Trophoblast cell (in vitro differentiated cells and primary cell): ENCODE data around the gene EEF1AKMT3.

Experiments used
- DNase-seq, 2 donors: peaks; one replicate each; pipeline ENCODE4 v3.0.0-alpha.2; 2016
- H2AFZ ChIP-seq: 2 replicates; pipeline ENCODE4 v1.6.1; 2013; ENCODE audit warnings: low read length, moderate library complexity, mild to moderate bottlenecking; ENCODE audit not compliant: insufficient read depth, poor library complexity
- H2AK5ac ChIP-seq: 2 replicates; pipeline ENCODE4 v1.6.1; 2013; ENCODE audit warnings: mild to moderate bottlenecking, low read length
- H2BK120ac ChIP-seq: 2 replicates; pipeline ENCODE4 v1.6.1; 2013; ENCODE audit warnings: low read length, mild to moderate bottlenecking, moderate library complexity; ENCODE audit not compliant: insufficient read depth, poor library complexity
- H2BK12ac ChIP-seq: 2 replicates; pipeline ENCODE4 v1.6.1; 2013; ENCODE audit warnings: mild to moderate bottlenecking, low read length, moderate library complexity
- H2BK5ac ChIP-seq: 2 replicates; pipeline ENCODE4 v1.6.1; 2013; ENCODE audit warnings: low read length, low read depth, moderate library complexity, mild to moderate bottlenecking; ENCODE audit not compliant: poor library complexity
- H3K14ac ChIP-seq: 2 replicates; pipeline ENCODE4 v1.6.1; 2013; ENCODE audit warnings: mild to moderate bottlenecking, low read length
- H3K18ac ChIP-seq: 2 replicates; pipeline ENCODE4 v1.6.1; 2013; ENCODE audit warnings: mild to moderate bottlenecking, low read length
- H3K23ac ChIP-seq: 2 replicates; pipeline ENCODE4 v1.6.1; 2013; ENCODE audit warnings: low read length
- H3K27ac ChIP-seq: 2 replicates; pipeline ENCODE4 v1.5.1; 2013; ENCODE audit warnings: low read depth, mild to moderate bottlenecking, inconsistent platforms, low read length, moderate library complexity
- H3K27me3 ChIP-seq: 2 replicates; pipeline ENCODE4 v1.6.1; 2013; ENCODE audit warnings: inconsistent platforms, mild to moderate bottlenecking, low read length, moderate library complexity; ENCODE audit not compliant: insufficient read depth
- H3K36me3 ChIP-seq, 2 experiments: 1 replicate in 1 of 2; 2 replicates in 1 of 2; pipeline ENCODE4 v1.6.1; 2013; ENCODE audit warnings: low read length in 2 of 2, mild to moderate bottlenecking in 2 of 2, moderate library complexity in 1 of 2; ENCODE audit not compliant: insufficient read depth in 2 of 2, control insufficient read depth in 1 of 2
- H3K4ac ChIP-seq: 2 replicates; pipeline ENCODE4 v1.6.1; 2013; ENCODE audit warnings: low read depth, mild to moderate bottlenecking, low read length, moderate library complexity
- H3K4me1 ChIP-seq, 2 experiments: 1 replicate in 1 of 2; 2 replicates in 1 of 2; pipeline ENCODE4 v1.6.1; 2013; ENCODE audit warnings: low read length in 2 of 2, mild to moderate bottlenecking in 2 of 2, moderate library complexity in 1 of 2; ENCODE audit not compliant: insufficient read depth in 2 of 2, control insufficient read depth in 1 of 2
- H3K4me2 ChIP-seq: 2 replicates; pipeline ENCODE4 v1.6.1; 2013; ENCODE audit warnings: inconsistent platforms, mild to moderate bottlenecking, low read length, moderate library complexity
- H3K4me3 ChIP-seq: 2 replicates; pipeline ENCODE4 v1.5.1; 2013; ENCODE audit warnings: mild to moderate bottlenecking, low read depth, low read length, inconsistent platforms
- H3K79me1 ChIP-seq: one replicate; pipeline ENCODE4 v1.6.1; 2013; ENCODE audit warnings: low read length
- H3K79me2 ChIP-seq: 2 replicates; pipeline ENCODE4 v1.6.1; 2013; ENCODE audit warnings: low read length, mild to moderate bottlenecking; ENCODE audit not compliant: control insufficient read depth, insufficient read depth, poor library complexity
- H3K9ac ChIP-seq: 2 replicates; pipeline ENCODE4 v1.6.1; 2013; ENCODE audit warnings: mild to moderate bottlenecking, low read length
- H3K9me3 ChIP-seq: 2 replicates; pipeline ENCODE4 v1.6.1; 2013; ENCODE audit warnings: low read depth, mild to moderate bottlenecking, control low read depth, inconsistent platforms, low read length; ENCODE audit not compliant: insufficient read depth
- H4K12ac ChIP-seq: 2 replicates; pipeline ENCODE4 v1.6.1; 2013; ENCODE audit warnings: low read depth, mild to moderate bottlenecking, low read length, moderate library complexity
- H4K8ac ChIP-seq: 2 replicates; pipeline ENCODE4 v1.6.1; 2013; ENCODE audit warnings: low read depth, mild to moderate bottlenecking, low read length, moderate library complexity
- H4K91ac ChIP-seq: one replicate; pipeline ENCODE4 v1.6.1; 2013; ENCODE audit warnings: low read depth, mild to moderate bottlenecking, low read length, moderate library complexity
- WGBS: extraction: QIAGEN DNeasy Blood & Tissue Kit; methylation state at CpG from one replicate; pipeline ENCODE4 v1.1.7; 2013; ENCODE audit warnings: missing lambda C conversion rate; ENCODE audit not compliant: insufficient read length, insufficient coverage; ENCODE audit errors: extremely low coverage; 5-methylcytosine and 5-hydroxymethylcytosine counted together

EEF1AKMT3 gene

DNA sequence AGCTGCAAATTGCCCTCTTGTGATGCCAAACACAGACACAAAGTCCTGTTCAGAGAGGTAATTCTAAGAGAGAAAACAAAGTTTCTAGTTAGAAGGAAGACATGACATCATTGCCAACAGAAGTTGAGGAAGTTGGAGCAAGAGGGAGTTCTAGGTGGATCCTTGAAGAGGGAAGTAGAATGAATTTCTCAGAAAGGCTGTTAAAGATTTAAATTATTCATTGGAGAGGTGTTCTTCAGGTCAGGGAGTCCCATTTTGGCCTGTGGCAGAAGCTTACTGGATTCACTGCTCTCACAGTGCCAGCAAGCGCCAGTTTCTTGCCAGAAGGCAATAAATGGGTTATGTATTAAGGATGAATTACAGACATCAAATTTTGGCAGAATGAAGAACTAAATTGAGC, 25.5 kb downstream of the EEF1AKMT3 start:
- H2AK5ac ChIP-seq = no peak overlapping the region
- H3K36me3 ChIP-seq = peaks cover 10 to 23% of the 10 kb centered on the region in 2 experiments
- H2BK5ac ChIP-seq = no peak overlapping the region
- H4K91ac ChIP-seq = no peak overlapping the region
- no peak overlapping the region for H3K4me2 ChIP-seq
- H4K8ac ChIP-seq = no peak overlapping the region
- H3K79me1 ChIP-seq = no peaks in the 10 kb centered on the region
- H2AFZ ChIP-seq = no peak overlapping the region
- no peak overlapping the region for H3K9ac ChIP-seq
- H3K14ac ChIP-seq = no peak overlapping the region
- no peaks in the 10 kb centered on the region for H3K27me3 ChIP-seq
- no peak overlapping the region for H3K27ac ChIP-seq
- no peak overlapping the region for H3K23ac ChIP-seq
- no peak overlapping the region for H4K12ac ChIP-seq
- H3K18ac ChIP-seq = no peak overlapping the region
- H2BK12ac ChIP-seq = no peak overlapping the region
- WGBS = no CpG with 5 or more reads among the region's 1 CpG
- H3K4me1 ChIP-seq = no peaks in the 10 kb centered on the region
- DNase-seq = no peak
- no peak overlapping the region for H3K4me3 ChIP-seq
- H3K4ac ChIP-seq = no peak overlapping the region
- H3K9me3 ChIP-seq = no peaks in the 10 kb centered on the region
- H2BK120ac ChIP-seq = no peak overlapping the region
- no peaks in the 10 kb centered on the region for H3K79me2 ChIP-seq

DNA sequence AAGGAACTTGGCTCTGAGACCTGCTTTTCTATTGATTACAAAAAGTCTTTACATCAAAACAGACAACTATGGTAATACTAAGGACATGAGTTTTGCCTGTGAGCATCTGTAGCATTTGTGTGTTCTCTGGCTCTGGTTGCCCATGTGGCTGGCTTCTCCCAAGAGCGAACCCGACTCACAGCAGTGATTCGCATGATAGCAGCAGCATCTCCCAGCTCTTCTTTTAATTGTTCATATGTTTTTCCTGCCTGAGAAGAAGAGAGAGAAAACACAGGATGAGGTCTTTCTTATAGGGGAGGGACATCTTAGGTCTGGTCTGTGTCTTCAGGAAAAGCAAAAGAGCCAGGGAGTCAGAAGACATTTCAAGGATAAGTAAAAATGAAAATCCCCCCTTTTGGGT, 28.6 kb downstream of the EEF1AKMT3 start:
- Histone ChIP-seq H3K27me3 (no peaks in the 10 kb centered on the region), H3K36me3 (peaks cover 4 to 12% of the 10 kb centered on the region in 2 experiments), H3K4me2 (no peak overlapping the region), H3K14ac (no peak overlapping the region), H4K91ac (no peak overlapping the region), H3K79me1 (no peaks in the 10 kb centered on the region), H2BK12ac (no peak overlapping the region), H3K23ac (no peak overlapping the region), H3K4me3 (no peak overlapping the region), H2AFZ (no peak overlapping the region), H3K18ac (no peak overlapping the region), H3K4me1 (no peaks in the 10 kb centered on the region), H4K12ac (no peak overlapping the region), H2BK120ac (no peak overlapping the region), H4K8ac (no peak overlapping the region), H2BK5ac (no peak overlapping the region), H3K9me3 (no peaks in the 10 kb centered on the region), H2AK5ac (no peak overlapping the region), H3K9ac (no peak overlapping the region), H3K79me2 (no peaks in the 10 kb centered on the region), H3K27ac (no peak overlapping the region), H3K4ac (no peak overlapping the region)
- no peak for DNase-seq
- WGBS = no CpG with 5 or more reads among the region's 3 CpGs

DNA sequence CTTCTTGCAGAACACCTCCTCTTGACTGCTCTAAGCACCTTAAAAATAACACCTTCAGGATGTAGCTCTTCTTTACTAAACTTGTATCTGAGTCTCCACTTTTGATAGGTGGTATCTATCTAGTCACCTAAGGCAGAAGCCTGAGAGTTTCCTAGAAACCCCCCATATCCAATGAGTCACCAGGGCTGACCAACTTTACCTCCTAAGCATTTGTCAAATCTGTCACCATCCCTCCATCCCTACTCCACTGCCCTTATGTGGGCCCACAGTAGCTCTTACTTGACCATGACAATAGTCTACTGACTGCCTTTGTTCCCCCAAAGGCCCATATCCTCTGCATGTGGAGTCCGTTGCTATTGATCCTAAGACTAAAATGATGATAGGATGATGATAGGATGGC, 30.2 kb downstream of the EEF1AKMT3 start:
- H3K18ac ChIP-seq = no peak overlapping the region

DNA sequence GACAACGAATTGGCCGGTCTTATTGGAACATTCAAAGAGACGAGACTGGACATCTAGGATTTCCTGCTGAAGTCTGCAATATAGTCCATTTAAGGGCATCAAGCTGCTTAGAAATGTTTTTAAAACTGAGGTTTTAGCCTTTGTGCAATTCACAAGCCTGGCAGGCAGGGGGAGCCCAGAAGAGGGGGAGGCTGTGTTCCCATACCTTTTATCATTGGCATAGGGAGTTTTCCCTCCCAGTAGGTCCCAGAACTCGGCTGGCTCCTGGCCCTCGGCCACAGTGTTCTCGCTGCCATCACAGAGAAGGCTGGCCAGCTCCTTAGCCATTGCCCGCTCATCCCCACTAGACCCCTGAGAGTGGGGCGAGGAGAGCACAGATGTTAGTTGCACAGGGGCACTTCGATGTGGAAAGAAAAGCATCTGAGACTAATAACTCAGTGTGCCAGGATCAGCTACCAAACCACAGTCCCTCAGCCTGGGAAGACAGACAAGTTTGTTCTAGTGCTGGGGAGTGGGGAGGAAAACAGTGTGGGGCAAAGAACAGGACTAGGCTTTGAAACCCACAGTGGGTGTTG, 31.0 kb downstream of the EEF1AKMT3 start:
- DNase-seq = peak in 1 of 2 donors; percentile 50
- no peaks in the 10 kb centered on the region for H3K27me3 ChIP-seq
- no peak overlapping the region for H2AK5ac ChIP-seq
- no peak overlapping the region for H4K12ac ChIP-seq
- H3K9ac ChIP-seq = no peak overlapping the region
- no peaks in the 10 kb centered on the region for H3K9me3 ChIP-seq
- no CpG with 5 or more reads among the region's 9 CpGs for WGBS
- H3K36me3 ChIP-seq = peaks cover 0 to 15% of the 10 kb centered on the region in 2 experiments
- H3K4me1 ChIP-seq = no peaks in the 10 kb centered on the region
- no peak overlapping the region for H3K4ac ChIP-seq
- no peak overlapping the region for H4K91ac ChIP-seq
- no peak overlapping the region for H2BK12ac ChIP-seq
- H3K79me1 ChIP-seq = no peaks in the 10 kb centered on the region
- no peak overlapping the region for H3K18ac ChIP-seq
- no peak overlapping the region for H4K8ac ChIP-seq
- no peak overlapping the region for H3K4me3 ChIP-seq
- H2AFZ ChIP-seq = no peak overlapping the region
- H2BK5ac ChIP-seq = no peak overlapping the region
- no peak overlapping the region for H3K27ac ChIP-seq
- no peak overlapping the region for H3K14ac ChIP-seq
- H3K23ac ChIP-seq = no peak overlapping the region
- no peaks in the 10 kb centered on the region for H3K79me2 ChIP-seq
- no peak overlapping the region for H2BK120ac ChIP-seq
- no peak overlapping the region for H3K4me2 ChIP-seq

More for the DNA sequence above, 30.2 kb downstream of the EEF1AKMT3 start:
- Histone ChIP-seq H4K91ac (no peak overlapping the region), H2BK12ac (no peak overlapping the region), H4K8ac (no peak overlapping the region), H2BK120ac (no peak overlapping the region), H3K4me1 (no peaks in the 10 kb centered on the region), H3K9ac (no peak overlapping the region), H2AK5ac (no peak overlapping the region), H3K27me3 (no peaks in the 10 kb centered on the region), H3K14ac (no peak overlapping the region), H3K23ac (no peak overlapping the region), H3K79me1 (no peaks in the 10 kb centered on the region), H3K79me2 (no peaks in the 10 kb centered on the region), H3K4ac (no peak overlapping the region), H2AFZ (no peak overlapping the region), H2BK5ac (no peak overlapping the region), H3K36me3 (peaks cover 0 to 9% of the 10 kb centered on the region in 2 experiments), H3K4me2 (no peak overlapping the region), H3K27ac (no peak overlapping the region), H3K4me3 (no peak overlapping the region), H3K9me3 (no peaks in the 10 kb centered on the region), H4K12ac (no peak overlapping the region)
- no CpG with 5 or more reads among the region's 1 CpG for WGBS
- DNase-seq = no peak
